WERI-Rb-1 (cell line): ENCODE data around the gene UMODL1.
A peak's percentile ranks its signal among the peaks of the same experiment; 100 is the strongest.

Experiments
- DNase-seq: peaks from one replicate; pipeline ENCODE4 v3.0.0-alpha.2; 2020
- H3K27ac ChIP-seq: fragments of 250-450 bp; sonication (Bioruptor Pico); 2 replicates; pipeline ENCODE4 v1.5.1; 2020; ENCODE audit warnings: mild to moderate bottlenecking, moderate library complexity
- H3K27me3 ChIP-seq: fragments of 250-450 bp; sonication (Bioruptor Pico); 2 replicates; pipeline ENCODE4 v1.5.1; 2021; ENCODE audit warnings: mild to moderate bottlenecking, low read depth, moderate library complexity; ENCODE audit not compliant: insufficient read depth, severe bottlenecking
- H3K36me3 ChIP-seq: fragments of 250-450 bp; sonication (Bioruptor Pico); 2 replicates; pipeline ENCODE4 v1.5.1; 2020; ENCODE audit warnings: mild to moderate bottlenecking, moderate library complexity
- H3K4me3 ChIP-seq: 2 replicates; pipeline ENCODE4 v1.5.1; 2011; ENCODE audit warnings: low read depth, mild to moderate bottlenecking, control low read depth, low read length
- H3K9me3 ChIP-seq: fragments of 250-450 bp; sonication (Bioruptor Pico); 2 replicates; pipeline ENCODE4 v1.5.1; 2021; ENCODE audit warnings: mild to moderate bottlenecking, moderate library complexity; ENCODE audit not compliant: severe bottlenecking
- CTCF ChIP-seq: IDR thresholded peaks from 2 replicates; pipeline ENCODE4 v1.5.1; 2011; ENCODE audit warnings: low read depth, mild to moderate bottlenecking, control low read depth, inconsistent platforms, low read length

Gene UMODL1

DNA sequence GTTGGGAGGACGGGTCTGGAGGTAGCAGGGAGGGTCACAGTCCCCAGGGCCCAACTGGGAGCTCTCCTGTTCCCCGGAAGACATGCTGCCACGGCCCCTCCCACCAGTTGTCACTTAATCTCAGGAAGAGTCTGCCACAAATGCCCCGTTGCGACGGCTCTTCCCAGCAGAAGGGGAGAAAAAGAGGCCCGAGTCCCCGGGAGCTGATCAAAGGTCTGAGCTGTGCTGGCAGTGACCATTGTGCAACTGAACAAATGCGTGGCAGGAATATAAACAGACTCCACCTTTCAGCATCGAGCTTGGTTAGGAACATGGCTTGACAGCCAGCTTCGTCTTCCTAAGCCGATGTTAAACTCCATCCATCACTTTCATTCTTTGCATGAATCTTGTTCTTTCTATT is 33.2 kb upstream of the UMODL1 start:
- H3K27ac ChIP-seq: no peak overlapping the region
- H3K9me3 ChIP-seq: peaks cover 3% of the 10 kb centered on the region
- TF ChIP-seq CTCF: no peak
- H3K36me3 ChIP-seq: no peaks in the 10 kb centered on the region
- no peaks in the 10 kb centered on the region for H3K27me3 ChIP-seq
- H3K4me3 ChIP-seq: no peak overlapping the region
- no peak for DNase-seq

- TF ChIP-seq CTCF: no peak
Measured at GRCh38 chr21:42038393-42038792, 32.7 kb upstream of the UMODL1 start.

GRCh38 chr21:42038826-42039425 is 32.2 kb upstream of the UMODL1 start:
- H3K4me3 ChIP-seq: no peak overlapping the region
- H3K27me3 ChIP-seq: no peaks in the 10 kb centered on the region
- no peak for TF ChIP-seq CTCF
- DNase-seq: no peak
- H3K36me3 ChIP-seq: no peaks in the 10 kb centered on the region
- 0 out of 2 replicates have a peak overlapping the region, but pooled peaks have one; percentile 1 for H3K27ac ChIP-seq
- H3K9me3 ChIP-seq: peaks cover 3% of the 10 kb centered on the region

More at GRCh38 chr21:42038393-42038792, 32.7 kb upstream of the UMODL1 start:
- Histone ChIP-seq H3K9me3 (peaks cover 3% of the 10 kb centered on the region), H3K4me3 (no peak overlapping the region), H3K36me3 (no peaks in the 10 kb centered on the region), H3K27ac (0 out of 2 replicates have a peak overlapping the region, but pooled peaks have one; percentile 1), H3K27me3 (no peaks in the 10 kb centered on the region)
- DNase-seq: no peak

- Histone ChIP-seq H3K27me3 (no peaks in the 10 kb centered on the region), H3K4me3 (no peak overlapping the region), H3K27ac (no peak overlapping the region), H3K9me3 (peaks cover 3% of the 10 kb centered on the region), H3K36me3 (no peaks in the 10 kb centered on the region)
- no peak for TF ChIP-seq CTCF
- no peak for DNase-seq
Measured at GRCh38 chr21:42039470-42039901, 31.6 kb upstream of the UMODL1 start.

- no peaks in the 10 kb centered on the region for H3K36me3 ChIP-seq
- H3K4me3 ChIP-seq: no peak overlapping the region
- no peak overlapping the region for H3K27ac ChIP-seq
- DNase-seq: no peak
- H3K27me3 ChIP-seq: no peaks in the 10 kb centered on the region
- H3K9me3 ChIP-seq: peaks cover 3% of the 10 kb centered on the region
- no peak for TF ChIP-seq CTCF
Measured at GRCh38 chr21:42039911-42040351, 31.2 kb upstream of the UMODL1 start.
